ENCODE data around the gene GUCD1.

The GUCD1 gene

DNA sequence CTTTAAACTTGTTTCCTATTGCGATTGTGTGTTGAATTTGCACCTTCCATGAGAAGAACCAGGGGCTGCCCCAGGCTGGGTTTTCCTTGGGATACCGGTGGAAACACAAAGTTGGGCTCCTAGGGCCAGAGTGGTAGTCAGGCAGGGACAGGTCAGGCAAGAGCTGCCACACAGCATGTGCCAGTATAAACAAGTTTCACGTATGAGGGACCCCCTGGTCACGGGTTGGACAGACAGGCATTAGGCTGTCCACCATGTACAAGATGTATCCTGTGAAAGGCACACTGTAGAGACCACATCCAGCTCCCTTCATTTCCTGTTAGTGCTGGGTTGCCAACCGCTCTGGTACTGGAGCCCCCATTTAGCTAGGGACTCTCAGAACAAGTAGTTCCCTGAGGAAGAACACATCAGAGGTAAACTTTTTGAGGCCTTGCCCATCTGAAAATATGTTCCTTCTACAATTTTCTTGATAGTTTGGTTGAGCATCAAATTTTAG lies 51.0 kb downstream of the GUCD1 start:
- no peak for DNase-seq (ENCODE audit: low spot score)

- peak; percentile 69 for DNase-seq (ENCODE audit: low spot score)
Observed at GRCh38 chr22:24503137-24503842, 51.6 kb downstream of the GUCD1 start.

GRCh38 chr22:24502541-24502940 lies 52.4 kb downstream of the GUCD1 start:
- no peak for DNase-seq (ENCODE audit: low spot score)

- no peak for DNase-seq (ENCODE audit: low spot score)
Observed at GRCh38 chr22:24502034-24502433, 52.9 kb downstream of the GUCD1 start.

DNA sequence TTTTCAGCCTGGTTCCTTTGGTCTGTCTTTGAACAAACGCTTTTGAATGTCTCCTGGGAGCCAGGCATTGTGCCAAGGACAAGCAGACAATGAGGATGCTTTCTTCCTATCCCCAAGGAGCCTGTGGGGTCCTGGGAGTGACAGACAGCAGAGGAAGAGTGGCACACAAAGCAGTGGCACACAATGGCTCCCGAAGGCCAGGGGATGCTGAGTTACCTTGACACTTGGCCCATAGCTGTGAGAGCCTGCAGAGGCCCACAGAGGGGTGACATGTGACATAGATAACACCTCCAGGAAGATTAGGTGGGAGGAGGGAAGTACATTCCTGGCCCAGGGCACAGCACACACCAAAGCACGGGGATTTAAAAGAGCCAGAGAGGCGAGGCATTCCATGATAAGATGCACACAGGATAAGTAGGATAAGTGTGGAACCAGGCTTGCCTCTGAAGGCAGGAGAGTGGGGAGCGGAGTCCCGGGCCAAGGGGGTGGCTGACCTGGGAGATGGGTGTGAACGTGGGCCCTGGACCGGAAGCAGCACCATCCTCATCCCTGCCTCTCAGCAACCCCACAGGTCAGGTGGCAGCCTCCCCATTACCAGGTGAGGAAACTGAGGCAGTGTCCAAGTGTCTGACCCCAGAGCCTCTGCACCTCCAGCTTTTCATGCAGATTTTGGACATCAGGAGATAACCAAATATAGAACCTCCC lies 53.5 kb downstream of the GUCD1 start:
- DNase-seq (ENCODE audit: low spot score) = no peak

DNA sequence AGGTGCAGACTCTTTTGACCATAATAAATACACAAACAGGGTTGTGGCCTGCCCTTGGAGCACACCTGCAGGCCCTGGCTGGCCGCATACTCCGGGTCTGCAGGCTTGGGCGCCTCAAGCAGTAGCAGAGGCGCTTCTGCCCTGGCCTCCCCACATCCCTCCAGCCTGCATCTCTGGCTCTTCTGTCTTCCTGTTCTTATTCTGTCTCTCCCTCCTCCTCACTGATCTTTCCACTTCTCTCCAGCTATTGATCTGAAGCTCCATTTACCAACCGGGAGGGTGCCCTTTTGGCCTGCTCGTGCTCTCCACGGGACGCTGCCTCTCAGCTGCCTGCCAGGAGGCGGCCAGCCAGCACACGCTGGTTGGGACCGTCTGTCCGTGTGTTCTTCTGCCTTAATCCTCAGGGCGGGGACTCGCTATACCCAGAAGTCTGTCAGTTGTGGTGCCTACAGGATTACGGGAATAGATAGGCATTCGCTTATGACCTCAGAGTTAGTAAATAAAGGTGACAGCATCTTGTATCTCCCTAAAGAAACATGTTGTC lies 54.6 kb downstream of the GUCD1 start:
- DNase-seq (ENCODE audit: low spot score) = no peak

DNA sequence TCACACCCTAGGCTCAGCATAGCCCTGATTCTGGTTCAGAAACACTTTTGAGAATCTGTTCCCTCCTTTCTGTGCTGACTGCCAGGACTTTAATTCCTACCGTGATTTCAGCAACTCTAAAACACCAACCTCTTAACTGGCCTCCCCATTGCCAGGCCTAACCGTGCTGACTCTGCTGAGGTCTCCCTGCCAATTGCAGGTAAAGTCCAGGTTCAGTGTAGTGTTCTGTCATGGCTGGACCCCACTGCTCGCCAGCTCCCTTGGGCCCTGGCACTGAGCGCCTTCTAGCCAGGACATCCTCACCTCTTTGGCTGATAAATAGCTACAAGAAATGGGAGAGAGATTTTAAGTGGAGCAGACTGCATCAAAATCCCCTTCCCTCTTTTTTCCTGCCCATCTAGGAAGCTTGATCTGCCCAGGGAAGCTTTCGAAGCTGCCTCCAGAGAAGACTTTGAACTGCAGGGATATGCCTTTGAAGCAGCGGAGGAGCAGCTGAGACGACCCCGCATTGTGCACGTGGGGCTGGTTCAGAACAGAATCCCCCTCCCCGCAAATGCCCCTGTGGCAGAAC lies 55.1 kb downstream of the GUCD1 start:
- no peak for DNase-seq (ENCODE audit: low spot score)

- DNase-seq (ENCODE audit: low spot score) = no peak
Observed at GRCh38 chr22:24498824-24499223, 56.1 kb downstream of the GUCD1 start.

DNA sequence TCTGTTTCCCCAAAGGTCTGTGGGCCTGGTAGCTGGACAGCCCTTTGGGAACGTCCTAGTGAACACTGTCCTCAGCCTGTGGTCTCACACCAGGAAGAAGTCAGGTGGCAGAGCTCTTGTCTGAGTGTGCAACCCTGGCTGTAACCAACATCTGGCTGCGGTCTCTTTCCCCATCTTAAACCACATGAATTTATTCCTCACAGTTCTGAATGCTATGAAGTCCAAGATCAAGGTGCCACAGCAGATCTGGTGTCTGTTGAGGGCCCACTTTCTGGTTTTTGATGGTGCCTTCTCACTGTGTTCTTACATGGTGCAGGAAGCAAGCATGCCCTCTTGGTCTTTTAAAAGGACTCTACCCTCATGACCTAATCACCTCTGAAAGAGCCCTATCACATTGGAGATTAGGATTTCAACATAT lies 57.1 kb downstream of the GUCD1 start:
- DNase-seq (ENCODE audit: low spot score) = no peak

GRCh38 chr22:24496661-24497060 lies 58.3 kb downstream of the GUCD1 start:
- DNase-seq (ENCODE audit: low spot score) = no peak

DNA sequence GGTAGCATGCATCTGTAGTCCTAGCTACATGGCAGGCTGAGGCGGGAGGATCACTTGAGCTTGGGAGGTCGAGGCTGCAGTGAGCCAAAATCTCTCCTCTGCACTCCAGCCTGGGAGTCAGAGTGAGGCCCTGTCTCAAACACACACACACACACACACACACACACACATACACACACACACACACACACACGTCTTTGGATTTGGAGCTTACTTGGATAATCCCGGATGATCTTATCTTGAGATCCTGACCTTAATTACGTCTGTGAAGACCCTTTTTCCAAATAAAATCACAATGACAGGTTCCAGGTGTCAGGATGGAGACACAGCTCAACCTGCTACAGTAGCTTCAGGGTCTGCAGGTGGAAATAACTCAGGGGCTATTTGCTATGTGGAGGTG lies 58.7 kb downstream of the GUCD1 start:
- DNase-seq (ENCODE audit: low spot score) = no peak

DNA sequence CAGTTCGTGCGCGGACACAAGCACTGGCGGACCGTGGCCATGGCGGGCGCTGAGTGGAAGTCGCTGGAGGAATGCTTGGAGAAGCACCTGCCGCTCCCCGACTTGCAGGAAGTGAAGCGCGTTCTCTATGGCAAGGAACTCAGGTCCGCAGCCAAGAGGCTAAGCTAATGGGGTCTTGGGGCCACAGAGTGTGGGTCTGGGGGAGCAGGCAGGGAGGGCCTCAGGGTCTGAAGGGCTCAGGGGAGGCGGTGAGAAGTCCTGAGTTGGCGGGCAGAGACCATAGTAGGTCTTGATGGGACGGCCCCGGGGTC lies 59.6 kb downstream of the GUCD1 start:
- DNase-seq (ENCODE audit: low spot score) = no peak

- DNase-seq (ENCODE audit: low spot score) = no peak
Observed at GRCh38 chr22:24494528-24495364, 60.2 kb downstream of the GUCD1 start, which contains the start of gene UPB1. TSS of gene UPB1 (plus strand) at chr22:24495332. CDS start at chr22:24495404, 72 bp downstream.

DNA sequence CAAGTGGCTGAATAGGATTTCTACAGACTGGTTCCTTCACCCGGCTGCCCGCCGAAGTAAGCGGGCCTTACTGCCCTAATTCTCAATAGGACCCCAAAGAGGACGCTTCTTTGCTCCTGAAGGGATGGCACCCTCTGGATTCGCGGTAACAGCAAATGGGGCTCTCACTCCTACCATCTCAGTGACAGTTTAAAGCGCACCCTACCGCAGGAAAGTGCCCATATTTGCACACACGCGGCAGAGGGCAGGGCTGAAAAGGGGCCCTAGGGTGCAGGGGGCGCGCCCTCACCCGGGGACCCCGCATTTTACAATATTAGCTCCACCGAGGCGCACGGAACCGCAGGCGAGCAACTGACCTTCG lies 60.8 kb downstream of the GUCD1 start:
- no peak for DNase-seq (ENCODE audit: low spot score)

DNA sequence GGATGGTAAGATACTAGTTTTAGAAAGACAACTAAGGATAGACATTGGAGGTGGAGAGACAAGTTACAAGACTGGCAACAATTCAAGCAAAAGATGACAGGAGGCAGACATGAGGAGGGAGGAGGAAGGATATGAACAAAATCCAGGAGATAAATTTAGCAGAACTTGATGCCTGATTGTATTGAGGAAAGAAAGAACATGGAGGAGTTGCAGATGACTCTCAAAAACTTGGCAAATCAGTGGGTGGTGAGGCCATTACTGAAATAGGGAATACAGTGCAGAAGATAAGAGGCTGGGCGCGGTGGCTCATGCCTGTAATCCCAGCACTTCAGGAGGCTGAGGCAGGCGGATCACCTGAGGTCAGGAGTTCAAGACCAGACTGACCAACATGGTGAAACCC lies 62.5 kb downstream of the GUCD1 start:
- no peak for DNase-seq (ENCODE audit: low spot score)
